ENCODE data around the gene TMEM132C. TPM values are rescaled to one million over a fixed set of nuclear protein-coding genes. Genes with fewer than 3 reads are reported as not detected.

Gene TMEM132C
- total RNA-seq, 4 donors from 2014 or later, result 2.4 to 5.5 (median 3.3) TPM

GRCh38 chr12:128458301-128458974 lies 191.5 kb downstream of the TMEM132C start:
- Histone ChIP-seq H3K27ac (no peak overlapping the region), H3K4me1 (no peaks in the 10 kb centered on the region), H3K36me3 (no peaks in the 10 kb centered on the region), H3K4me3 (no peak overlapping the region), H3K27me3 (no peaks in the 10 kb centered on the region), H3K9me3 (peaks cover 0 to 8% (median 0%) of the 10 kb centered on the region in 3 donors)
- TF ChIP-seq CTCF (IDR thresholded peaks at IDR 0.05) (no peak), POLR2A (IDR thresholded peaks at IDR 0.05) (no peak), POLR2AphosphoS5 (IDR thresholded peaks at IDR 0.05) (no peak), EP300 (IDR thresholded peaks at IDR 0.05) (no peak)
- 72 to 78% methylated on average over 7 to 8 of the region's 8 CpGs for WGBS, 2 donors (ENCODE audit: low coverage in 1 of 2)
- ATAC-seq, result no peak

GRCh38 chr12:128459067-128459466 lies 192.1 kb downstream of the TMEM132C start:
- TF ChIP-seq POLR2AphosphoS5 (IDR thresholded peaks at IDR 0.05) (no peak), EP300 (IDR thresholded peaks at IDR 0.05) (no peak), CTCF (IDR thresholded peaks at IDR 0.05) (no peak), POLR2A (IDR thresholded peaks at IDR 0.05) (no peak)
- ATAC-seq, result no peak
- WGBS, 2 donors (ENCODE audit: low coverage in 1 of 2), result 83 to 100% methylated on average over 1 of the region's 1 CpG

GRCh38 chr12:128463881-128464280 lies 196.9 kb downstream of the TMEM132C start:
- Histone ChIP-seq H3K4me3 (no peak overlapping the region), H3K27me3 (no peaks in the 10 kb centered on the region), H3K9me3 (peaks cover 0 to 8% (median 0%) of the 10 kb centered on the region in 3 donors), H3K27ac (no peak overlapping the region), H3K36me3 (no peaks in the 10 kb centered on the region), H3K4me1 (no peaks in the 10 kb centered on the region)
- WGBS, 2 donors (ENCODE audit: low coverage in 1 of 2), result 88 to 95% methylated on average over 2 to 4 of the region's 4 CpGs
- no peak for TF ChIP-seq EP300 (IDR thresholded peaks at IDR 0.05)
- TF ChIP-seq CTCF (IDR thresholded peaks at IDR 0.05), result no peak
- no peak for TF ChIP-seq POLR2AphosphoS5 (IDR thresholded peaks at IDR 0.05)
- TF ChIP-seq POLR2A (IDR thresholded peaks at IDR 0.05), result no peak
- ATAC-seq, result no peak

More at GRCh38 chr12:128459067-128459466, 192.1 kb downstream of the TMEM132C start:
- Histone ChIP-seq H3K4me3 (no peak overlapping the region), H3K27me3 (no peaks in the 10 kb centered on the region), H3K4me1 (no peaks in the 10 kb centered on the region), H3K27ac (no peak overlapping the region), H3K36me3 (no peaks in the 10 kb centered on the region), H3K9me3 (peaks cover 0 to 8% (median 0%) of the 10 kb centered on the region in 3 donors)

- Histone ChIP-seq H3K36me3 (no peaks in the 10 kb centered on the region), H3K9me3 (no peaks in the 10 kb centered on the region), H3K4me3 (no peak overlapping the region), H3K27me3 (no peaks in the 10 kb centered on the region), H3K4me1 (no peaks in the 10 kb centered on the region), H3K27ac (no peak overlapping the region)
- TF ChIP-seq POLR2AphosphoS5 (IDR thresholded peaks at IDR 0.05), result no peak
- TF ChIP-seq POLR2A (IDR thresholded peaks at IDR 0.05), result no peak
- TF ChIP-seq EP300 (IDR thresholded peaks at IDR 0.05), result no peak
- TF ChIP-seq CTCF (IDR thresholded peaks at IDR 0.05), result no peak
- ATAC-seq, result no peak
- 85 to 91% methylated on average over 8 to 9 of the region's 9 CpGs for WGBS, 2 donors (ENCODE audit: low coverage in 1 of 2)
These were observed 200.9 kb downstream of the TMEM132C start for GRCh38 chr12:128467882-128468281.

GRCh38 chr12:128468926-128469325 lies 202.0 kb downstream of the TMEM132C start:
- no peak for TF ChIP-seq POLR2A (IDR thresholded peaks at IDR 0.05)
- no peak for TF ChIP-seq CTCF (IDR thresholded peaks at IDR 0.05)
- TF ChIP-seq POLR2AphosphoS5 (IDR thresholded peaks at IDR 0.05), result no peak
- TF ChIP-seq EP300 (IDR thresholded peaks at IDR 0.05), result no peak
- ATAC-seq, result no peak
- no peaks in the 10 kb centered on the region for H3K9me3 ChIP-seq
- H3K27ac ChIP-seq, result no peak overlapping the region
- no peaks in the 10 kb centered on the region for H3K4me1 ChIP-seq
- 52 to 59% methylated on average over 3 to 4 of the region's 4 CpGs for WGBS, 2 donors (ENCODE audit: low coverage in 1 of 2)
- H3K36me3 ChIP-seq, result no peaks in the 10 kb centered on the region
- H3K4me3 ChIP-seq, result no peak overlapping the region
- H3K27me3 ChIP-seq, result peaks cover 5% of the 10 kb centered on the region
